ENCODE results near the gene PAM. TPM values are rescaled to one million over a fixed set of nuclear protein-coding genes. Genes with fewer than 3 reads are reported as not detected.

Gene PAM
- total and polyA plus RNA-seq, 2 of the 8 experiments (the other 6 are each of a cell fraction or from before 2014, with no cell fraction given): 30.4 to 67.8 TPM

DNA sequence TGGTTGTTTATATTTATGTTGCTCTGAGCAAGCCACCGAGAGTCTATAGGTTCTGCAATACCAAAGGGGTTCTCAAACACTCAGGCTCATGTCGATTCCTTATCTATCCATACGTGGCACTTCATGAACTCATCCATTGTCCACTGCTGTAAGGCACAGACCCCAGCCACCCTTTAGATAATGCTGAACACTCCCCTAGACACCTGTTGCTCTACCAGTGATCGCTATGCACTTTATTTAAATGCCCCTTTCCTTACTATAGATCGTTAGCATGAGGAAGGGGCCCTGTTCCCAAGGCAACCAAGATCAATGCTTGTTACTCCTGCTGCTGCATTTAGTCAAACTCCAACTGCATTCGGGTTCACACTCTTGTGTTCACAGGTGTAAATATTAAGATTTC, 171.9 kb downstream of the PAM start:
- H3K79me1 ChIP-seq (ENCODE audit: low read depth, low read length): no peaks in the 10 kb centered on the region
- H2BK12ac ChIP-seq (ENCODE audit: low read depth, low read length): no peak overlapping the region
- no peak overlapping the region for H3K9ac ChIP-seq (replicated peaks in 1 of 4; ENCODE audit: extremely low read depth in 1 of 4, low read depth in 3 of 4, low read length in 3 of 4)
- H3K56ac ChIP-seq (replicated peaks; ENCODE audit: insufficient read length, low read depth, low read length): no peak overlapping the region
- H2BK5ac ChIP-seq (ENCODE audit: low read depth, low read length): no peak overlapping the region
- H3K27ac ChIP-seq (ENCODE audit: low read depth, low read length): no peak overlapping the region; the same call in 1 of the 2 replicates
- no peak for FAIRE-seq
- CTCF ChIA-PET (ENCODE audit: partially characterized antibody): no interaction called here
- no peaks in the 10 kb centered on the region; a peak in 1 of 8 replicates for H3K36me3 ChIP-seq (ENCODE audit: control insufficient read depth in 2 of 4, insufficient read depth in 4 of 4, low read length in 3 of 4)
- H3K4me2 ChIP-seq (ENCODE audit: insufficient read depth in 1 of 2, low read depth in 2 of 2, low read length in 2 of 2): no peak overlapping the region
- H3K4me1 ChIP-seq (replicated peaks in 1 of 4; ENCODE audit: control insufficient read depth in 3 of 4, insufficient read depth in 4 of 4, low read length in 3 of 4): no peaks in the 10 kb centered on the region
- TF ChIP-seq HDAC2 (IDR thresholded peaks at IDR 0.05; ENCODE audit: borderline replicate concordance in 1 of 2, low read depth in 2 of 2, low read length in 2 of 2): no peak
- no peak for TF ChIP-seq EP300 (IDR thresholded peaks at IDR 0.05; ENCODE audit: borderline replicate concordance in 1 of 2, low read depth in 2 of 2, low read length in 2 of 2)
- TF ChIP-seq TBP (IDR thresholded peaks at IDR 0.05; ENCODE audit: low read depth, low read length): no peak
- no peak for TF ChIP-seq KDM1A (IDR thresholded peaks at IDR 0.05; ENCODE audit: borderline replicate concordance, low read length)
- no peak for TF ChIP-seq CHD2 (IDR thresholded peaks at IDR 0.05; ENCODE audit: low read length)
- TF ChIP-seq, protein P1, sequence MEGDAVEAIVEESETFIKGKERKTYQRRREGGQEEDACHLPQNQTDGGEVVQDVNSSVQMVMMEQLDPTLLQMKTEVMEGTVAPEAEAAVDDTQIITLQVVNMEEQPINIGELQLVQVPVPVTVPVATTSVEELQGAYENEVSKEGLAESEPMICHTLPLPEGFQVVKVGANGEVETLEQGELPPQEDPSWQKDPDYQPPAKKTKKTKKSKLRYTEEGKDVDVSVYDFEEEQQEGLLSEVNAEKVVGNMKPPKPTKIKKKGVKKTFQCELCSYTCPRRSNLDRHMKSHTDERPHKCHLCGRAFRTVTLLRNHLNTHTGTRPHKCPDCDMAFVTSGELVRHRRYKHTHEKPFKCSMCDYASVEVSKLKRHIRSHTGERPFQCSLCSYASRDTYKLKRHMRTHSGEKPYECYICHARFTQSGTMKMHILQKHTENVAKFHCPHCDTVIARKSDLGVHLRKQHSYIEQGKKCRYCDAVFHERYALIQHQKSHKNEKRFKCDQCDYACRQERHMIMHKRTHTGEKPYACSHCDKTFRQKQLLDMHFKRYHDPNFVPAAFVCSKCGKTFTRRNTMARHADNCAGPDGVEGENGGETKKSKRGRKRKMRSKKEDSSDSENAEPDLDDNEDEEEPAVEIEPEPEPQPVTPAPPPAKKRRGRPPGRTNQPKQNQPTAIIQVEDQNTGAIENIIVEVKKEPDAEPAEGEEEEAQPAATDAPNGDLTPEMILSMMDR (IDR thresholded peaks at IDR 0.05; ENCODE audit: control extremely low read depth in 1 of 3, insufficient read depth in 1 of 3, low read depth in 1 of 3, low read length in 3 of 3): no peak
- no peak for TF ChIP-seq SP4 (IDR thresholded peaks at IDR 0.05; ENCODE audit: low read length)
- TF ChIP-seq, protein P2, sequence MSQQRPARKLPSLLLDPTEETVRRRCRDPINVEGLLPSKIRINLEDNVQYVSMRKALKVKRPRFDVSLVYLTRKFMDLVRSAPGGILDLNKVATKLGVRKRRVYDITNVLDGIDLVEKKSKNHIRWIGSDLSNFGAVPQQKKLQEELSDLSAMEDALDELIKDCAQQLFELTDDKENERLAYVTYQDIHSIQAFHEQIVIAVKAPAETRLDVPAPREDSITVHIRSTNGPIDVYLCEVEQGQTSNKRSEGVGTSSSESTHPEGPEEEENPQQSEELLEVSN (IDR thresholded peaks at IDR 0.05): no peak
- no peak for TF ChIP-seq SUZ12 (IDR thresholded peaks at IDR 0.05; ENCODE audit: low read length)
- TF ChIP-seq TCF12 (IDR thresholded peaks at IDR 0.05; ENCODE audit: low read depth, low read length): no peak
- no peak overlapping the region for H3K23ac ChIP-seq (ENCODE audit: insufficient read length)
- H3K9me3 ChIP-seq (ENCODE audit: insufficient read depth in 2 of 2, low read depth in 1 of 2, low read length in 1 of 2): no peaks in the 10 kb centered on the region
- H3K4me3 ChIP-seq (ENCODE audit: extremely low read depth in 1 of 4, insufficient read depth in 2 of 4, low read depth in 3 of 4, low read length in 4 of 4): no peak overlapping the region
- H2BK15ac ChIP-seq (ENCODE audit: low read length): no peak overlapping the region
- H3K18ac ChIP-seq (ENCODE audit: extremely low read depth, low read length): no peak overlapping the region
- H2AFZ ChIP-seq (ENCODE audit: low read length): no peak overlapping the region
- POLR2A ChIA-PET (ENCODE audit: partially characterized antibody): no interaction called here
- no peaks in the 10 kb centered on the region for H4K20me1 ChIP-seq (replicated peaks in 1 of 2; ENCODE audit: control insufficient read depth in 1 of 2, insufficient read depth in 2 of 2, low read length in 2 of 2)
- no peak overlapping the region for H2BK20ac ChIP-seq (ENCODE audit: low read length)
- no peak overlapping the region for H2BK120ac ChIP-seq (replicated peaks; ENCODE audit: low read depth, low read length)
- no peaks in the 10 kb centered on the region for H3K79me2 ChIP-seq (ENCODE audit: control insufficient read depth in 1 of 2, insufficient read depth in 2 of 2, low read length in 2 of 2)
- no peaks in the 10 kb centered on the region for H3K23me2 ChIP-seq (ENCODE audit: low read depth, low read length)
- H3K14ac ChIP-seq (ENCODE audit: insufficient read length): no peak overlapping the region
- H4K91ac ChIP-seq (replicated peaks; ENCODE audit: insufficient read length, low read length): no peak overlapping the region
- no peak for DNase-seq (ENCODE audit: low read depth in 1 of 2, low spot score in 2 of 2)
- no peak overlapping the region for H3K4ac ChIP-seq (replicated peaks; ENCODE audit: insufficient read length, low read depth, low read length)
- H4K5ac ChIP-seq (ENCODE audit: insufficient read length, low read depth, low read length): no peak overlapping the region
- WGBS, 2 experiments (ENCODE audit: extremely low coverage in 1 of 2, insufficient coverage in 1 of 2, insufficient read length in 1 of 2, insufficient replicate concordance in 2 of 2, low coverage in 1 of 2, low lambda C conversion rate in 2 of 2, missing lambda C conversion rate in 1 of 2): 88% methylated on average over 6 of the region's 6 CpGs; no CpG with 5 or more reads in 1 of the 2 experiments
- no peak overlapping the region for H4K8ac ChIP-seq (ENCODE audit: extremely low read depth, insufficient read depth, low read length)
- H3K27me3 ChIP-seq (replicated peaks in 1 of 4; ENCODE audit: control insufficient read depth in 3 of 4, extremely low read depth in 1 of 4, insufficient read depth in 3 of 4, low read length in 3 of 4): no peaks in the 10 kb centered on the region
- no peak overlapping the region for H2AK5ac ChIP-seq (ENCODE audit: low read depth, low read length)

All from H1 (cell line).